ENCODE data around the gene S1PR4.

Gene S1PR4

GRCh38 chr19:3159565-3159964 is 19.0 kb upstream of the S1PR4 start:
- TF ChIP-seq CTCF (IDR thresholded peaks at IDR 0.05; ENCODE audit: low read depth, low read length) = no peak
- in situ Hi-C loops (cut with HindIII; ENCODE audit: low sequenced_read_pairs) = no loop called here
- no peak overlapping the region for H3K4me3 ChIP-seq (ENCODE audit: low read depth, low read length)
- DNase-seq (ENCODE audit: low read depth, low spot score) = no peak

- no peak for DNase-seq (ENCODE audit: low read depth, low spot score)
- H3K4me3 ChIP-seq (ENCODE audit: low read depth, low read length) = no peak overlapping the region
- no peak for TF ChIP-seq CTCF (IDR thresholded peaks at IDR 0.05; ENCODE audit: low read depth, low read length)
- in situ Hi-C loops (cut with HindIII; ENCODE audit: low sequenced_read_pairs) = no loop called here
These were observed 18.4 kb upstream of the S1PR4 start for GRCh38 chr19:3160219-3160618.

- no peak for DNase-seq (ENCODE audit: low read depth, low spot score)
- TF ChIP-seq CTCF (IDR thresholded peaks at IDR 0.05; ENCODE audit: low read depth, low read length) = no peak
- in situ Hi-C loops (cut with HindIII; ENCODE audit: low sequenced_read_pairs) = no loop called here
- H3K4me3 ChIP-seq (ENCODE audit: low read depth, low read length) = no peak overlapping the region
These were observed 17.1 kb upstream of the S1PR4 start for GRCh38 chr19:3161453-3161852.

GRCh38 chr19:3162418-3163229 is 15.9 kb upstream of the S1PR4 start:
- in situ Hi-C loops (cut with HindIII; ENCODE audit: low sequenced_read_pairs) = no loop called here
- no peak for DNase-seq (ENCODE audit: low read depth, low spot score)
- no peak overlapping the region for H3K4me3 ChIP-seq (ENCODE audit: low read depth, low read length)
- TF ChIP-seq CTCF (IDR thresholded peaks at IDR 0.05; ENCODE audit: low read depth, low read length) = no peak

GRCh38 chr19:3163230-3163886 is 15.2 kb upstream of the S1PR4 start:
- peak; percentile 47 for DNase-seq (ENCODE audit: low read depth, low spot score)
- in situ Hi-C loops (cut with HindIII; ENCODE audit: low sequenced_read_pairs) = no loop called here
- TF ChIP-seq CTCF (IDR thresholded peaks at IDR 0.05; ENCODE audit: low read depth, low read length) = peak; percentile 95
- no peak overlapping the region for H3K4me3 ChIP-seq (ENCODE audit: low read depth, low read length)

- TF ChIP-seq CTCF (IDR thresholded peaks at IDR 0.05; ENCODE audit: low read depth, low read length) = no peak
- no peak overlapping the region for H3K4me3 ChIP-seq (ENCODE audit: low read depth, low read length)
- no peak for DNase-seq (ENCODE audit: low read depth, low spot score)
- in situ Hi-C loops (cut with HindIII; ENCODE audit: low sequenced_read_pairs) = no loop called here
These were observed 14.6 kb upstream of the S1PR4 start for GRCh38 chr19:3163943-3164342.
